Glomerular visceral epithelial cell (primary cell): Measurements from ENCODE around the gene KAT6B.
A peak's percentile ranks its signal among the peaks of the same experiment; 100 is the strongest.
"Not testable (repeated sequence)": the region's sequence is repeated elsewhere in the genome, so short reads cannot be mapped to it uniquely, and the experiment has no call there.

Source experiments
- DNase-seq: peaks from one replicate; pipeline ENCODE4 v3.0.0-alpha.2; 2016; ENCODE audit errors: extremely low spot score

KAT6B gene

DNA sequence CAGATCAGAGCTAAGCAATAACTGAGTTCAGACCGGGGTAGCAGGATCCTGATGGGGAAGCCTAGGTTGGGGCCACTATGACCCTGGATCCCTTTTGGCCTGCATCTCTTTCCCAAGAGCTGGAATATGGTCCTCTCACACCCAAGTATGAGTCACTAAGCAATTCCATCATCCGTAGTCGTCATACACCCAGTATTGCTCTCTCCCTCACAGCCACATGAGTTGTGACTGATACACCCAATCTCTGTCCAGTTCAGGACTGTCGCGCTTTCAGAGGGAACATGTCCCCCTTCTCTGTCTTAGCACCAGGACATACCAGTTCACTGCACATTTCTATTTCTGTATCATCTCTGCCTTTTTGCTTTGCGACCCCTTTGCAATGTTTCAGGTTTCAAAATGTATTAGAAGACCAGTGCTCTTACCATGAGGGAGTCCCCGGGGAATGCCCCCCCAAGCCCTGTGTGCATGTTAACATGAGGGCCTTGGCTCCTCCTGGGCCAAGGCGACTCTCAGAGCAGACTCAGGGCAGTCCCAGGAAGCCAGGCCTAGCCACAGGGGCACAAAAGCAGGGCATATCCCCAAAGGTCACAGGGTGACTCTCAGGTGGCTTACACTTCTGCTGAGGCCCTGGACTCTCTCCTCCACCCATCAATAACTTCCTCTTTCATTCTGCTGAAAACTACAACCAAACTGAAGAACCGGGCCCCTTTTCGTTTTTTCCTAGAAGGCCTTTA is 209.7 kb downstream of the KAT6B start:
- no peak for DNase-seq

DNA sequence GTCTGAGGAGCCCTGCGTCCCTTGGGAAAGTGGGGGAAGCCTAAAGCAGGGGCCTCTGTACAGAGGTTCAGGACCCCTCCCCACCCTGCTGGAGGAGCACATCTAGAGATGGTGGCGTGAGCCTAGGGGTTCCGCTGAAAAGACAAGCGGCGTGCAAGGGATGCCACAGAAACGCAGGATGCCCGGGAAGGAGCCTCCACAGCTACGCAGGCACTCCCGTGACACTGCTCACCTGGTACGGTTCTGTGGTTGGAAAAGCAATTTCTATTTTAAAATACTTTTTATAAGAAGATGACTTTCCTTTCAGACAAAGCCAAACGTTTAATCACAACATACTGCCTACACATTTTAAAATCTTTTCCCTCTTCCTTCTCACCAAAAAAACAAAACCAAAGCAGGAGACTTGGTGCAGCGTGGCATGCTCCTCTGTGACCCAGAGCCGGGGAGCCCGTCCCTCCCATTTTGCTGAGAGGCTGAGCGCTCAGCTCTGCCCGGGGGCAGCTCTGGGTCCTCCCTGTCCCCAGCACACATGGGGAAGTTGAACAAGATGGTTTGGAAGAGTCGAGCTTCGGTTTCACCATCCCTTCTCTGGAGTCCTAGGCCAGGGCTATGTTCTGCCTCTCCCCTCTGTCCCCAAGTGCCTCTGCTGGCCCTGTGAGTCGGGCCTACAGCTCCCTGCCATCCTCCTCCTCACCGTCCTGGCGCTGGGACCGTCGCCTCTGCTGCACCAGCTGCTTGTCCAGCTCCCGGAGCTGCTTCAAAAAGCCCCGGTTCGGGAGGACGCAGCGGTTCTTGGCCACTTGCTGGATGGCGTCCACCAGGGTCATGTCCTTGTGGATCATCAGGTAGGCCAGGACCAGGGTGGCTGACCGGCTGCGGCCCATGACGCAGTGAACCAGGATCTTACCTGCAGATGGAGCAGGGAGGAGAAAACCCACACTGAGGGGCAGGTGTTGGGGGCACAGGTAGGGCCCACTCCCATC is 211.1 kb downstream of the KAT6B start:
- no peak for DNase-seq

DNA sequence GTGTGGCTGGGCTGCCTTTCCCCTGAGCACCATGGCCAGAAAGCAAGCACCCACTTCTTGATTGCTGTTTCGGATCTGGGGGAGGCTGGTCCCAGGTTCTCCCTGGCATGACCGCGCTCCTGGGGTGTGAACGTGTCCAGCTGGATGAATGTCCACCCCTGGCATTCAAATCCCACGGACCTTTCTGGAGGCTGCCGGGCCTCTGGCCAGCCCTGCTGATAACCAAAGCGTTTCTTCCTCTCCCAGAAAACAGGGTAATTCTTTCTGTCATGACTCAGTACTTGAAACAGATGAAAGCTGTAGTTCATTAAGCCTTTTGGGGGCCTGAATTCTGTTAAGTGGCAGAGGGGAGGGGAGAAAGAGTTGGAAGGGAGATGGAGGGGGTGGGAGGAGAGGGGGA is 211.9 kb downstream of the KAT6B start:
- DNase-seq: no peak

DNA sequence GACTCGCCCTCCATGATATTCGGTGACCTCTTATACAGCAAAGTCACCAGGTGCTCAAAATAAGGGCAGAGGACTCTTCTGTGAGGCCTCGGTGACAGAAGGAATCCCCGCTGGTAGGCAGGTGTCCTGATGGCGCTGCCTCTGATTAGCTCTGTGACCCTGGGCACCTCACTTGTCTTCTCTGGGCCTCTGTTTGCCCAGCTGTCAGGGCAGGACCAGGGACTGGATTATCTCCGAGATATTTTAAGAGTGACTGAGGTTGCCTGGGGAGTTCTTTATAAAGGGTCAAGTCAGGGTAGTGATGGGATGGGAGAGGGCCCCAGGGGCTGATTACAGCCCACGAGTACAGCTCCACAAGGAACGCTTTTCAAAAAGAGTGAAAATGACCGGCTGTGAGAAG is 214.2 kb downstream of the KAT6B start:
- DNase-seq: no peak

DNA sequence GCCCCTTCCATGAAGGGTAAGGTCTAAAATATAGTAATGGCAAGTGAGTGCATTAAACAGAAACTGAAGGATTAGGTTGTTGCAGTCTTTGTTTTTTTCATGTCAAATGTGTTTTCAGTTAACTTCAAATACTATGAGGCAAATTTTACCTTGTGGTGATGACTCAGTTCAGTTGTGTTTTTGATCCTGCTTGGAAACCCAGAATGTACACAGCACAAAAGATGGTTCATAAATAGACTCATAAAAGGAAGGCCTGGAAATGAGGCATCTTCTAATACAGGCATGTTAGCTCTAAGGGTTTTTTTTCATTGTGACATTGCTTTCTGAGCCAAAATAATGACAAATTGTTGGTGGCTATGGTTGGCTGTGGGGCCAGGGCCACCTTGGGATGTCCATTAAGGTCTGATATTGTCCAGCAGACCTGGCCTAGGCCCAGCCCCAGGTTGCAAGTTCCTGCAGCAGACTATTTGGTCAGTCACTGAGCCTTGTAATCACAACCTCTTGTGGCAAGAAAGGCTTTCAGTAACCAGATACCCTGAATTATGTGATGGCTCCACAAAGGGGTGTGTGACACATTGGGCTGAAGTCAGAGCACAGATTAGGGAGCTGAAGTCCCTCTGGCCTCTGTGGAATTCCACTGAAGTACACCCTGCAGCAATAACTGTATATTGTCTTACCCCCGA is 216.0 kb downstream of the KAT6B start:
- no peak for DNase-seq

DNA sequence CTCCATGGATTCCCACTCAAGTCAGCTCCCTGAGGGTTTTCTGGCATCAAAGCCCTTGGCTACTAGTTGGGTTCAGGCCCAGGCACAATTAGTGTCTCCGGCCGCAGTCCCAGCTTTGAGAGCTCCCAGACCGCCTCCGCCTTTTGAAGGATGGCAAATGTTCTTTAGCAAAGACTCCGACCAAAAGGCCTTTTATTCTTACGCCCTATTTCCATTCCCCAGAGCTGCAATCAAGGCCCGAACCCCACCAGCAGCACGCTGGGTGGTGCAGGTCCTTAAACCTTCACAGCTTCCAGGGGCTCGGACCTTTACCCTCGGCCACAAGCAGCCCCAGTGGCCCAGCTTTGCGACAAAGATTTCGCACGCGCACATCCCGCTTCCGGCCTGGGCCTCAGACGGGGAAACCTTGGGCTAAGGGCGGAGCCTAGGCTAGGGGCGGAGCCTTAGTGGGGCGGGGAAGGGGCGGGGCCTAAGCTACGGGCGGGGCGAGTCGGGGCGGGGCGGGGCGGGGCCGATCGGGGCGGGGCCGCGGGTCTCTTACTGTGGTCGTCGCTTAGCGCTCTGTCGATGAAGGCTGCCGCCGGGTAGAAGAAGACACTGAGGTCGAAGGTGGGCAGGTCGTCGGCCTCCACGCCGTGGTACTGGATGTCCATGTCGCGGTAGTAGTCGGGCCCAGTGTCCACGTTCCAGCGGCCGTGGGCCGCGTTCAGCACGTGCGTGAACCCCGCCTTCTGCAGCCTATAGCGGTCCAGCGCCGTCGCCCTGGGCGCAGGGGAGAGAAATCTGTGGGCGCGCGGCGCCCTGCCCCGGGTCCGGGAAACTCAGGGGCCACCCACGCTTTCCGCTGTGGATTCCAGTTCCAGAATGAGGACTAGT is 217.1 kb downstream of the KAT6B start:
- no peak for DNase-seq

DNA sequence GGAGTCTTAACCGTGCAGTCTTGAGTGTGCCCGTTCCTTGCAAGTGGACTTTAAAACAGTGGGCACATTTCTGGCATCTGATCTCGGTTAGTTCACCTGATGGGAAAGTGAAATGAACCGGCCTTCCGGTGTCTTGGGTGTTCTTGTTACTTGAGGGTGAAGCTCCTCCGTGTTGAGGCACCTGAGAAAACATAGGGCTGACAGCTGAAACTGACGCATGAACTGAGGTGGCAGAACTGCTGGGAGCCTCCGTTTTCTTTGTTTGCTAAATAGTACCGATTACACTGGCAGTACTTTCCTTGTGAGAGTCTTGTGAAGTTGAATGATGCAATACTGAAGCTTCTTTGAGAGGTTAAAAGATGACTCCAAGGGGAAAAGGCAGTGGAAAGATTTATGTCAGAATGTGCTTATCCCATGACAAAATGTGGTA is 222.3 kb downstream of the KAT6B start:
- peak; percentile 3 for DNase-seq

DNA sequence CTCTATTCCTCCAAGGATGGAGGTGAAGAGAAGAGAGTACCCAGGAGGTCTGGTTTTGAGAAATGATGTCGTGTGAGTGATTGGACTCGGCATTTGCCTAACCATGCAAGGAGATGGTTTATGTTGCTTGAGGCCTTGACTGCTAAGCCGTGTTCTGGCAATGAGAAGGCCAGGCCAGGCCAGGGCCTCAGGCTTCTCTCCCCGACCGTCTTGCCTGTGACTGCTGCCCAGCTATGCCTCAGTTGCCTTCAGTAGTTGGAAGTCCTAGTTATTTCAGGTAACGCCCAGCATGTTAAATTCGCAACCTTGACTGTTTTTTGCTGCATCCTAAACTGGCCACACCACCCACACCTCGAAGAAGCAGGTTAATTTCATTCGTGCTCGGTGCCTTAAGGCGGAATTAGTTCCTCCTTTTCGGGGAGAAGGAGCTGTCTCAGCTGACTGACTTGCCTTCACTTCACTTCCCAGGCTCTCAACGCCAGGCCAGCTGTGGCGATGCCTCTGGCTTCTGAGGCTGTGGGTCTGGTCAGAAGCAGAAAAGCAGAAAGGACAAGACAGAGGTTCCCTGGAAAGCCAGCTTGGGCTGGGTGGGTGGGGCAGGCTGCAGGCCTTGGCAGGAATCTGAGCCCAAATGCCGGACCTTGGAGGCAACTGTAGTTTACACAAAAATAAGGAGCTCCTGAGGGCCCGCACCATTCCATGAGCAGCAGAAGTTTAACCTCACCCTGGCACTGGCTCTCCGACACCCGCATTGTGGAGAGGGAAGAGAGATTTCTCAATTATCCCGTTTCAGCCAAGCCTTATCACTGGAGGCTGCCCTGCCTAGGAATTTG is 223.1 kb downstream of the KAT6B start:
- DNase-seq: no peak

DNA sequence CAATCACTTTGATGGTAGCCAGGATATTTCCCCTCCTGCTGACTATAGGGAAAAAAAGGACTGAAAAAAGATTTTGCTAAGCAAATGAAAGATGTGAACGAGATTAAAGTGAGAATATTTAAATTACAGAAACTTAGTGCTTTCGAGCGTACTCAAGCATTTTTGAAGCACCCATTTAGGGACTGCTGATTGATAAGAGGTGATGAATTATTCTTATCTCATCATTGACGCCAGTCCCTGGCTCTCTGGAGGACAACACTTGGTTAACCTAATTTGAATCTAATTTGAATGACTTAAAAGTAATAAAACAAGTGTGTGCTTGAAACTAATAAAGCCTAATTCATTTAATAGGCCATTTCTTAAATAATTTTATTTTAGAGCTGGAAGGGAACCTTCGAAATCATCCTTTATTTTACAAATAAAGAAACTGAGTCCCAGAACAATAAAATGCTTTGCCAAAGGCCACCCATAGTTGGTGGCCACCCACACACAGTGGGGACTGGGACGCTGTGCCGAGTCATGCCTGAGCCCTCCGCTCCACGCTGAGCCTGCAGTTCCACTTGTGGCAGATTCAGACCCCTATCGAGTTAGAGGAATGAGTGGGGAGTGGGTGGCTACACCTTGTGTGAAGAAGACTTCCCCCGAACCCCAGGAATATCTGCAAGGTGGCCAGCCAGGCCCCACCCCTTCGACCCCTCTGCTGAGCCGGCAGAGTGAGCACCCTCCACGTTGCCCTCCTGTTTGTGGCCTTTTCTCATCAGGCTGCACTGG is 223.9 kb downstream of the KAT6B start:
- no peak for DNase-seq

DNA sequence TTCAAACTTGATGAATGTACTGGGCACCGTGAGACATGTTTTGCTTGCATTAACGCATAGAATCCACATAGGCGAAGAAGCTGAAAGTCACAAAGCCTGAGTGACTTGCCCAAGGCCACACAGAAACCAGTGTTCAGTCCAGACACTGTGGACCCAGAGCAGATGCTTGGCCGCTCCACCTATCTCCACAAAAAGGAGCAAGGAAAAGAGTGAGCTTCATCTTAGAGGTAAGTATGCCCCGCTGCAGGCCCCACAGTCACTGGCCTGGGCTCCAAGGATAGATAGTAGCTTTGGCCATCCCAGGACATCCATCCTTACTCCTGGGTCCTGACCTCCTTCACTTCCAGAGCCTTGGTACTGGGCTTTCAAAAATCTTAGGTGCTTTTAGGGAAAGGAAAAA is 224.9 kb downstream of the KAT6B start:
- DNase-seq: no peak

DNA sequence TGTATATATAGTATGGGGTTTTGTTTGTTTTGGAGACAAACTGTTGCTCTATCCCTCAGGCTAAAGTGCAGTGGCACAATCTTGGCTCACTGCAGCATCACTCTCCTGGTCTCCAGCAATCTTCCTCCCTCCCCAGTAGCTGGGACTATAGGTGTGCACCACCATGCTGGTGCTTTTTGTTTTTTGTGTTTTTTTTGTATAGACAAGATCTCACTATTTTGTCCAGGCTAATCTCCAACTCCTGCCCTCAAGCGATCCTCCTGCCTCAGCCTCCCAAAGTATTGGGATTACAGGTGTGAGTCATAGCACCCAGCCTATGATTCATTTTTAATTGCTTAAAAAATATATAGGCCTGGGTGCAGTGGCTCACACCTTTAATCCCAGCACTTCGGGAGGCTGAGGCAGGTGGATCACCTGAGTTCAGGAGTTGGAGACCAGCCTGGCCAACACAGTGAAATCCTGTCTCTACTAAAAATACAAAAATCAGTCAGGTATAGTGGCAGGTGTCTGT is 229.6 kb downstream of the KAT6B start:
- DNase-seq: not testable (repeated sequence)

DNA sequence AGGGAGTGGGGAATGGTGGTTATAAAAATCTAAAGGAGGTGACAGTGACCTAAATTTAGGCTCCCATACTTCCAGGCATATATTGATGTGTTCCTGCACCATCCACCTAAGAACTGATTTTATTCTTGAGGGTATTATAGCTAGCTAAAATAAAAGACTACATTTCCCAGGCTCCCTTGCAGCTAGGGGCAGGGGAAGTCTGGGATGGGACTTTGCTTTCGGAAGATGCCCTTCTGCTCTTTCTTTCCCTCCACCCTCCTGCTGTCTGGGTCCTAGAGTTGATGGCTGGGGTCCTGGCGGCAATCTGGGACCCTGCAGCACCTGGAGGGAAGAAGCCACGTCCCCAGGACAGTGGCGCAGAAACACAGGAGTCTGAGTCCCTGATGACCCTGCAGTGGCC is 231.3 kb downstream of the KAT6B start:
- DNase-seq: no peak

DNA sequence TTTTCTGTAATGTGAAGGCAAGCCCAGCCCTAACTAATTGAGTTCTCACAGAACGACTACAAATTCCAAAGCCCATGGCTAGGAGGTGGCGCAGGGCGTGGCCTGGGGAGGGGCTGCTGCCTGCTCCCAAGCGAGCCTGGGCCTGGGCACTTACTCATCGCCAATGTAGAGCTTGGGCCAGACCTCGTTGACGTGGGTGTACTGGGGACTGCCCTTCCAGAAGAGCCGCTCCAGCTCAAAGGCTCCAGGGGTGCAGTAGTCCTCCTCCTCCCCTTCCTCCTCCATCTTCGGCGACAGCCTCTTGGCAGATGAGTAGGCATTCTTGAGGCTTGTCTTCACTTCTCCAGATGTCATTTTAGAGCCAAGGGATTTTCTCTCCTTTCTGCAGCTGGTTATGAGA is 231.8 kb downstream of the KAT6B start:
- DNase-seq: no peak

DNA sequence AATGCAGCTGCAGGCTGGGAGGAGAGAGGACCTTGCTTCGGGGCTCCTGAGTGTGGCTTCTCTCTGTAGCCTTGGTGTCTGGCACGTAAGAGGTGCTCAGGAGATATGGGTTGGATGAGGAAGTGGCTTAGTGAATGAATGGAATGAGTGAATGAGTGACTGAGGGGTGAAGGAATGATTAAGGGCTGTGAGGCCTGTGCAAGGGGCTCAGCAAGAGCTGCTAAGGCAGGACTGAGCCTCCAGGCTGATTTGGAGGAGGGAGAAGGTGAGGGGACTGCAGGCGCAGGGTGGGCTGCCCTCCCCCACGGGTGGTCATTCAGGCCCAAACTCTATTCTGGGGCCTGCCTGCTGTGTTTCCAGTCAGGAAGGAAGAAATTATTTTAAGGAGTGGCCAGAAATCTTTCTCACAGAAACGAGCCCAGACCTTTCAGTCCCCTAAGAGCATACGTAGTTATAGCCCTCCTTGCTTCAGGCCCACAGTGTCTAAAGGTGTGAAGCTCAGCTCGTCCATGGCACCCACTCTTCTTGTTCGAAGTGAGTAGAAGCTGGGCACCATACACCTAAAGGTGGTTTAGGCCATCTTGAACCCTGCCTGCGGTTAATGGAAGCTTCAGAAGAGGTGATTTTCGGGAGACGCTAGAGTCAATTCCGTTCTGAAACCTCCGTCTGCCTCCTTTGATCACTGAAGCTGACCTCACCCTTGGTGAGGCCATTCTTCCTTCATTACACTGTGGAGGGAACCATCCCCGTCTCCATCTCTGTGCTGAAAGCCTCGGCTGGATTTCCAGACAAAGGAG is 235.5 kb downstream of the KAT6B start:
- no peak for DNase-seq

DNA sequence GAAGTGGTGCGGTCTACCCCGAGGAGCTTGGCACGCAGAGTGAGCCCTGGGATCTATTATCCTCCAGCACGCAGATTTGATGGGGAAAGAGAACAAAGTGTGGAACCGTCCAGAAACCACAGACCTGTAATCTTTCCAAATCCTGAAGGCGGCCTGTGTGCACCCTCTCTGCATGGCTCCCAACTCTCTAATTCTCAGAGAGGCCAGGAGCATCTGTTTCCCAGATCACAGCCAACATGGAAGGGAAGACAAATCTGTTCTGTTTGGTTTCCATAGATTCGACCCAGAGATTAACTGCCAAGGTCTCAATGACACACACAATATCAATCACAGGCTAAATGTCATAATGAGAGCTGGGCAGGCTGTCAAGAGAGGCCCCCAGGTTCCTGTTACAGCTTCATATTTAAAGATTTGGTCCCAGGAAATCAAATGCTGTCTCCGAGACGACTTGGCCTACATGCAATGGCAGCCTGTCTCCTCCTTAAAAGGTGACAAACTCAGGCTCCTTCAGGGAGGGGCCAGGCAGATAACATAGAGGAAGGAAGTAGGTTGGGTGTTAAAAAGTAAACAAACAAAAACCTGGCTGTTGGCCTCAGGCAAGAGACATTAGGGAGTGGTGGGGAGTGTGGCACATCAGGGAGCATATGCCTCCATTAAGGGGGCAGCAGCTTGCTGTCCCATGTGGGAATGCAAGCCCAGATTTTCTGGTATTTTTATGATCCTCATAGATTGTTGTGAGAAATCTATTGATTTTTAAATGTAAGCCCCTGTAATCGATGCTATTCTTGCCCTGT is 236.3 kb downstream of the KAT6B start:
- no peak for DNase-seq

DNA sequence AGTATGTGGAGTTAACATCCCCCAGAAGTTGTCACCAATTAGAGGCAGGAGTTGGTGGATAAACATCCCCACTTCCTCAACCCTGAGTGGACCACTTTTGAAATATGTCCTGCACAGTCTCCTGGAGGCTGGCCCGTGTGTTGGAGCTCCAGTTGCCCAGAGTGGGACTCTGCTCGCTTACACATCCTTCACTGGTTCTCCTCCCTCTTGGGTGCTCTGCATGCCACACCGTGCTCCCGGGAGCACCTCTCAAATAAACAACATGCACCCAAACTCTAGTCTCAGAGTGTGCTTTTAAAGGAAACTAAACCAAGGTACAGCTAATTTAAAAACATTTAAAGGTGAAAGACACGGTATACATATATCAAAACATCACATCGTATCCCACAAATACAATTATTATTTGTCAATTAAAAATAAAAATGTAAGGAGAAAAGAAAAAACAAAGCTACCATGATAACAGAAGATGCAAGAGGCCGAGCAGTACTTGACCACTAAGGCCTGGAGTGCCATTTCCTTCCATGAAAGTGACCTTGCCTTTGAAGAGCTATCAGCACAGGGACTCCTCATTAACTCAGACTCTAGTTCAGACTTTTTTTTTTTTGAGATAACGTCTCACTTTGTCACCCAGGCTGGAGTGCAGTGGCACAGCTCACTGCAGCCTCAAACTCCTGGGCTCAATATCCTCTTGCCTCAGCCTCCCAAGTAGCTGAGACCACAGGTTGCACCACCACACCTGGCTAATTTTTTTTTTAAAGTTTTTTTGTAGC is 237.2 kb downstream of the KAT6B start:
- no peak for DNase-seq

DNA sequence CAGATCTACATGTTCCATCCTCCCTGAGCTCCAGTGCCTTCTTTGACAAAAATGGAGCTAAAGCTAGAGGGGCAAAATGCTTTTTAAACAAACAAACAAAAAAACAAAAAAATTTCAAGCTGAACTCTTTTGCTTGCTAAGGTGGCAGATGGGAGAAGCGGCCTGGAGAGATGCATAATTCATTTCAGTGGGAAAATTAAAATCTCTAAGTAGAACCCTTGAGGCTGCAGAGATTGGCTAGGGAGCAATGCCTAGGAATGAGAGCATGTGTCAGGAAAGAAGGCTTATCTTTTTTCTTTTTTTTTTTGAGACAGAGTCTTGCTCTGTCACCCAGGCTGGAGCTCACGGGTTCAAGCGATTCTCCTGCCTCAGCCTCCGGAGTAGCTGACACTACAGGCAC is 238.7 kb downstream of the KAT6B start:
- DNase-seq: no peak
